Spleen (tissue), 7 donors: ENCODE measurements around the gene NSFL1C.

Source experiments
- POLR2A ChIP-seq, 3 donors: fragments of 450-650 bp; IDR thresholded peaks; one replicate each; pipeline ENCODE4 v1.5.1; 2017; ENCODE audit warnings: antibody characterized with exemption in 3 of 3, mild to moderate bottlenecking in 1 of 3
- TF ChIP-seq, protein P1 (sequence below), 11 experiments: fragments of 200-600 bp in 7 of 11; fragments of 450-650 bp in 4 of 11; sonication (generic) in 4 of 11; IDR thresholded peaks in 8 of 11; conservative IDR thresholded peaks in 3 of 11; 1 replicate in 7 of 11; 2 replicates in 4 of 11; pipeline versions ENCODE4 v1.4.0 to v1.8.0; 2016 to 2021; ENCODE audit warnings: antibody characterized with exemption in 11 of 11, inconsistent platforms in 4 of 11, mild to moderate bottlenecking in 1 of 11
- donor health status: DM: no; HTN: no; CAD: no; lungs with moderate emphysema.
- donor health status: DM: no; HTN: no; CAD: no.
- donor health status: DM: no; HTN: no; CAD: no.

DNA sequence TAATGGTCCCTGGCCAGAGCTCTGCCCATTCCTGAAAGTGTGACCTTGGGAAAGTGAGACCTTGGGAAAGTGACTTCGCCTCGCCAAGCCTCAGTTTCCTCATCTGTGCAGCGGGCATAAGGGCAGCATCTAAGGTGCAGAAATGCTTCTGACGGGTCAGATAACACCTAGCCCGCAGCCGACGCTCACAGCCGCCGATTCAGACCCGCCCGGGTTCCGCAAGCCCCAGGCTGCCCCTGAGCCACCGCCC is 74.3 kb downstream of the NSFL1C start:
- no peak for TF ChIP-seq POLR2A (IDR thresholded peaks at IDR 0.05)
- TF ChIP-seq, protein P1, sequence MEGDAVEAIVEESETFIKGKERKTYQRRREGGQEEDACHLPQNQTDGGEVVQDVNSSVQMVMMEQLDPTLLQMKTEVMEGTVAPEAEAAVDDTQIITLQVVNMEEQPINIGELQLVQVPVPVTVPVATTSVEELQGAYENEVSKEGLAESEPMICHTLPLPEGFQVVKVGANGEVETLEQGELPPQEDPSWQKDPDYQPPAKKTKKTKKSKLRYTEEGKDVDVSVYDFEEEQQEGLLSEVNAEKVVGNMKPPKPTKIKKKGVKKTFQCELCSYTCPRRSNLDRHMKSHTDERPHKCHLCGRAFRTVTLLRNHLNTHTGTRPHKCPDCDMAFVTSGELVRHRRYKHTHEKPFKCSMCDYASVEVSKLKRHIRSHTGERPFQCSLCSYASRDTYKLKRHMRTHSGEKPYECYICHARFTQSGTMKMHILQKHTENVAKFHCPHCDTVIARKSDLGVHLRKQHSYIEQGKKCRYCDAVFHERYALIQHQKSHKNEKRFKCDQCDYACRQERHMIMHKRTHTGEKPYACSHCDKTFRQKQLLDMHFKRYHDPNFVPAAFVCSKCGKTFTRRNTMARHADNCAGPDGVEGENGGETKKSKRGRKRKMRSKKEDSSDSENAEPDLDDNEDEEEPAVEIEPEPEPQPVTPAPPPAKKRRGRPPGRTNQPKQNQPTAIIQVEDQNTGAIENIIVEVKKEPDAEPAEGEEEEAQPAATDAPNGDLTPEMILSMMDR (IDR thresholded peaks at IDR 0.05 in 8 of 11, conservative IDR thresholded peaks at IDR 0.05 in 3 of 11), result no peak
